Right hindlimb (tissue), 1 donor: Measurements from ENCODE around the gene ASH1L.
"Not testable (repeated sequence)": the region's sequence is repeated elsewhere in the genome, so short reads cannot be mapped to it uniquely, and the experiment has no call there.

ENCODE experiments used
- DNase-seq: peaks from one replicate; pipeline ENCODE4 v3.0.0-alpha.2; 2018

ASH1L gene, protein sequence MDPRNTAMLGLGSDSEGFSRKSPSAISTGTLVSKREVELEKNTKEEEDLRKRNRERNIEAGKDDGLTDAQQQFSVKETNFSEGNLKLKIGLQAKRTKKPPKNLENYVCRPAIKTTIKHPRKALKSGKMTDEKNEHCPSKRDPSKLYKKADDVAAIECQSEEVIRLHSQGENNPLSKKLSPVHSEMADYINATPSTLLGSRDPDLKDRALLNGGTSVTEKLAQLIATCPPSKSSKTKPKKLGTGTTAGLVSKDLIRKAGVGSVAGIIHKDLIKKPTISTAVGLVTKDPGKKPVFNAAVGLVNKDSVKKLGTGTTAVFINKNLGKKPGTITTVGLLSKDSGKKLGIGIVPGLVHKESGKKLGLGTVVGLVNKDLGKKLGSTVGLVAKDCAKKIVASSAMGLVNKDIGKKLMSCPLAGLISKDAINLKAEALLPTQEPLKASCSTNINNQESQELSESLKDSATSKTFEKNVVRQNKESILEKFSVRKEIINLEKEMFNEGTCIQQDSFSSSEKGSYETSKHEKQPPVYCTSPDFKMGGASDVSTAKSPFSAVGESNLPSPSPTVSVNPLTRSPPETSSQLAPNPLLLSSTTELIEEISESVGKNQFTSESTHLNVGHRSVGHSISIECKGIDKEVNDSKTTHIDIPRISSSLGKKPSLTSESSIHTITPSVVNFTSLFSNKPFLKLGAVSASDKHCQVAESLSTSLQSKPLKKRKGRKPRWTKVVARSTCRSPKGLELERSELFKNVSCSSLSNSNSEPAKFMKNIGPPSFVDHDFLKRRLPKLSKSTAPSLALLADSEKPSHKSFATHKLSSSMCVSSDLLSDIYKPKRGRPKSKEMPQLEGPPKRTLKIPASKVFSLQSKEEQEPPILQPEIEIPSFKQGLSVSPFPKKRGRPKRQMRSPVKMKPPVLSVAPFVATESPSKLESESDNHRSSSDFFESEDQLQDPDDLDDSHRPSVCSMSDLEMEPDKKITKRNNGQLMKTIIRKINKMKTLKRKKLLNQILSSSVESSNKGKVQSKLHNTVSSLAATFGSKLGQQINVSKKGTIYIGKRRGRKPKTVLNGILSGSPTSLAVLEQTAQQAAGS (N-terminal part only)

DNA sequence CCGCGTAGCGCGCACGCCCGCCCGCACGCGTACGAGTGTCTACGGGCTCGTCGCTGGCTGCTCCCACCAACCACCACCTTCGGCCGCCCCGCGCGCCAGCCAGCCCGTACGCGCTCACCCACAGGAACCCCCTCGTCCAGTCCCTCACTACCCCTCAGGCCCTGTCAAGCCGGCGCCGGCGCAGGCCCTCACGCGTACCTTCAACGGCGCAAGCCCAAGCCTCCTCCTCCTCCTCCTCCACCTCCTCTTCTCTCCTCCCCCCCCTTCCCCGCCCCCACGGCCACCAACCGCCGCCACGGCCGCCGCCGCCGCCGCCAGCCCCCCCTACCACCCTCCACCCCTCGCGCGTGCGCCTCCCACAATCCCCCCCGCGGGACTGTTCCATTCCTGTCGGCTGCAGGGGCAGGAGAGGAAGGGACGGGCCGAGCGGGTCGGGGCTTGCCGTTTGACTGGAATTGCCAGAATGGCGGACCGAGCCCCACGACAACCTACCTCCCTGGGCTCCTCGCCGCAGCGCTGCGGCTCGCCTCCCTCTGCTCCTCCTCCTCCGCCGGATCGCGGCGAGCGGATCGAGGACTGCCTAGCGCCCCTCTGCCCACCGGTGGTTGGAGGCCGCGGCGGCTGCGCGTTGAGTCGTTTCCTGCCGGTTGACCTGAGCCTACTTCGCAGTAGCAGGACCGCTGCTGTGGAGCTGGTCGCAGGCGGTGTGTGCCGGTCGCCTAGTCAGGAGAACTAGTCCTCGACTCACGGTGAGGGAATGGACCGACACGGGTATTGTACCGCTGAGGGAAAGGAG lies at the start of gene ASH1L:
Gene ASH1L, minus strand, starts transcription at position 223 of the 796 bp plus-strand sequence. CDS start 41,284 bp downstream, outside the sequence.
- DNase-seq, result peak; percentile 97

DNA sequence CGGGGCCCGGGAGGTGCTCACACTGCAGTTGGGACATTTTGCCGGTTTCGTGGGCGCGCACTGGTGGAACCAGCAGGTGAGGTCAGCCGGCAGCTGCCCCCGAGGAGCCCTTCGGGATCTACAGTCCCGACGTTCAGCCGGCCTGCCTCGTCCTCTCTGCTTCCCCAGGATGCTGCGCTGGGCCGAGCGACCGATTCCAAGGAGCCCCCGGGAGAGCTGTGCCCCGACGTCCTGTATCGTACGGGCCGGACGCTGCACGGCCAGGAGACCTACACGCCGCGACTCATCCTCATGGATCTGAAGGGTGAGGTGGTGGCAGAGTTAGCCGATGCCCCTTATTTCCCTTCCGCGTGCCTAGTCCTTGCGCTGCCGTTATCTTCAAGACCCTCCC lies 47.6 kb upstream of the ASH1L start:
- not testable (repeated sequence) for DNase-seq

DNA sequence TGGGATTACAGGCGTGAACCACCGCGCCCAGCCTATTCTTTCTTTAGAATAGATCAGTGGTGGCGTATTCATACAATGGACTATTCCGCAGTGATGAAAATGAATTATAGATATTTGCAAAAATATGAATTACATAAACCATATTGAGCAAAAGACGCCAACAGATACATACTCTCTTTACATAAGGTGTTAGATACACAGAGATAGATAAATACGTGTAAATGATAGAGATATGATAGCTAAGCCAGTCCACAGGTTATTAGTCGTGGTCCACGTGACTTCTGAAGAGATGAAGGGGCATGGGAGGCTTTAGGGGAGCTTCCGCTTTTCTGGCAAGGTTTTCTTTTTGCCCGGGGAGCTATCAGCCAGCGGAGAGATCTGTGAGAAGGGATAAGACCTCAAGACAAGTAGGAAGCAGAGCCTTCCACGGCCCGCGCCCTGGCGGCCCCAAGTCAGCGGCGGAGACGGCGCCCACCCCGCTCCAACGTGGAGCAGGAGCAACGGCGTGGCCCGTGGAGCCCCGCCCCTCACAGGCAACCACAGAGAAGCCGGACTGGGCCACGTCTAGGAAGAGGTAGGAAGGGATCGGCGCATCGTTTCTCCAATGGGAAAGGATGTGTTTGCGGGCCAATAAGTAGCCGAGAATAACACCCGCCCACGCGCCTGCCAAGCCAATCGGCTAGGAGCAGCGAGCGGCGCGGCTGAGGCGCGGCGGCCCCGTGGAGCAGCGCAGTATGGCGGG lies 47.1 kb upstream of the ASH1L start, which contains the start of gene MSTO1:
Gene MSTO1, plus strand, starts transcription at position 704 of the 742 bp plus-strand sequence. Its CDS starts 31 bp downstream, at position 735.
- peak; percentile 98 for DNase-seq

DNA sequence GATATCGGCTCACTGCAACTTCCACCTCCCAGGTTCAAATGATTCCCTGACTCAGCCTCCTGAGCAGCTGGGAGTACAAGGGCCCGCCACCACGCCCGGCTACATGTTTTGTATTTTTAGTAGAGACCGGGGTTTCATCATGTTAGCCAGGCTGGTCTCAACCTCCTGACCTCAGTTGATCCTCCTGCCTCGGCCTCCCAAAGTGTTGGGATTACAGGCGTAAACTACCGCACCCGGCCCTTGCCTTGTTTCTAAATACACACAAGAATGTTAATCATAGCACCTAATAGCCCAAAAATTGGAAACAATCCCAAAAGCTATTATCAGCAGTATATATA lies 46.3 kb upstream of the ASH1L start:
- no peak for DNase-seq

DNA sequence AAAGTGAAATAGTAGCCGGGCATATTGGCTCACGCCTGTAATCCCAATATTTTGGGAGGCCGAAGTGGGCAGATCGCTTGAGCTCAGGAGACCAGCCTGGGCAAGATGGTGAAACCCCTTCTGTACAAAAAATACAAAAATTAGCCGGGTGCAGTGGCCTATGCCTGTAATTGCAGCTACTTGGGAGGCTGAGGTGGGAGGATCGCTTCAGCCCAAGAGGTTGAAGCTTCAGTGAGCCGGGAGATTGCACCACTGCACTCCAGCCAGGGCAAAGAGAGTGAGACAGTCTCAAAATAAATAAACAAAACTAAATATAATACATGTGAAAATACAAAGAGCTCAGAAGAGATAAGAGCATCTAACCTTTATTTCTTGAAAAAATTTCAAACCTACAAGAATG lies 45.1 kb upstream of the ASH1L start:
- DNase-seq, result no peak

DNA sequence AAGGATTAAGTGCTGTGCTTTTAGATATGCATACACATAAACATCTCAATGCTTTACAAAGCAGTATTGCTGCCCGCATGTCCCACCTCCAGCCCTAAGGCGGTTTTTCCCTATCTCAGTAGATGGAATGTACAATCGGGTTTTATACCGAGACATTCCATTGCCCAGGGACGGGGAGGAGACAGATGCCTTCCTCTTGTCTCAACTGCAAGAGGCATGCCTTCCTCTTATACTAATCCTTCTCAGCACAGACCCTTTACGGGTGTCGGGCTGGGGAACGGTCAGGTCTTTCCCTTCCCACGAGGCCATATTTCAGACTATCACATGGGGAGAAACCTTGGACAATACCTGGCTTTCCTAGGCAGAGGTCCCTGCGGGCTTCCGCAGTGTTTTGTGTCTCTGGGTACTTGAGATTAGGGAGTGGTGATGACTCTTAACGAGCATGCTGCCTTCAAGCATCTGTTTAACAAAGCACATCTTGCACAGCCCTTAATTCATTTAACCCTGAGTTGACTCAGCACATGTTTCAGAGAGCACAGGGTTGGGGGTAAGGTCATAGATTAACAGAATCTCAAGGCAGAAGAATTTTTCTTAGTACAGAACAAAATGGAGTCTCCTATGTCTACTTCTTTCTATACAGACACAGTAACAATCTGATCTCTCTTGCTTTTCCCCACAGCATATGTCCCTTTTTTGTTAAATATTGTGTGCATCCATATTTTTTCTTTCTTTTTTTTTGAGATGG lies 37.4 kb upstream of the ASH1L start:
- not testable (repeated sequence) for DNase-seq

DNA sequence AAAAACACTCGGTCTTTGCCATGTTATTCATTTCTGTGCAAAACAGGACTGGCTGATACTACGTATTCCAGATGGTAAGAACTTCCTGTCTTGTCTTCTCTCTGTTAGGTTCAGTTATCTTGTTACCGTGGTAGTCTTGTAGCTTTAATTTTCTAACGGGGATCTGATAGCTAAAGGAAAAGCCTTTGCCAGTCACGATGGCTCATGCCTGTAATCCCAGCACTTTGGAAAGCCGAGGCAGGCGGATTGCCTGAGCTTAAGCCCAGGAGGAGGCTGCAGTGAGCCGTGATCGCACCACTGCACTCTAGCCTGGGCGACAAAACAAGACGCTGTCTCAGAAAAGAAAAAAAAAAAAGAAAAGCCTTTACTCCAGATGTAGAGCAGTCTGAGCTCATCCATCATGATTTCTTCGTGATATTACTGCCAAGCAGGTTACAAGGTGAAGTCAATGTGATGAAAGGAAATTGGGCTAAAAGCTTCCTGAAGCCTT lies 36.3 kb upstream of the ASH1L start:
- DNase-seq, result peak; percentile 25

DNA sequence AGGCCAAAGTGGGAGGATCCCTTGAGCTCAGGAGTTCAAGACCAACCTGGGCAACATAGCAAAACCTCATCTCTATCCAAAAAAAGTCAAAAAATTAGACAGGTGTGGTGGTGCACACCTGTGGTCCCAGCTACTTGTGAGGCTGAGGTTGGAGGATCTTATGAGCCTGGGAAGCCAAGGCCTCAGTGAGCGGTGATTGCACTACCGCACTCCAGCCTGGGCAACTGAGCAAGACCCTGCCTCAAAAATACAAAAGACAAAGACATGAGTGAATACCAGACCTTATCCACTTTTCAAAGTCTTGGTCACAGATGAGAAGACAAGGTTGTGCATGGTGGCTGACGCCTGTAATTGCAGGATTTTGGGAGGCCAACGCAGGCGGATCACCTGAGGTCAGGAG lies 34.3 kb upstream of the ASH1L start:
- DNase-seq, result no peak

DNA sequence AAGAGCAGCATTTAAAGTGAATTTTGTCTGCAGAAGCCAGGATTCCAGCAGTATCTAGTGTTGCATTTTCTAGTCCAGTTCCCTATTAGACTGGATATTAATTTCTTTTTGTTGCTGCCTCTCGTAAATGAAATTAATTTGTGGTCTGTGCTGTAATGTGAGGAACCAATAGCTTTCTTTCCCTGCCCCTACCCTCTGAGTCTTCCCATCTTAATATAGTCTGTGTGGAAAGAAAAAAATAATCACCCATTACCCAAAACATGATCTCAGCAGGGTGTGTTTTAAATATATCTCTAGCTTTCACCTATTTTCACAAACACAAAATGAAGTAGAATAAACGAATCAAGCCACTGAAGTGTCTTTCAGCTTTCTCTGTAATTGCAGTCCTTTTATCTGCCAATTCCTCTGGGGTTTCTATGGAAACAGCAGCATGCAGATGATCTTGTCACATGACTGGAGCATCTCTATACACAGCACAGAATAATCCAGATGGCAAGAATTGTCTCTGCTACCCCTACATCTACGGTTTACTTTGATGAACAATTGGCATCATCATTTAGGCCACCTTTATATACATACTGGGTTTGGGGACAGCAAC lies 33.4 kb upstream of the ASH1L start:
- not testable (repeated sequence) for DNase-seq

DNA sequence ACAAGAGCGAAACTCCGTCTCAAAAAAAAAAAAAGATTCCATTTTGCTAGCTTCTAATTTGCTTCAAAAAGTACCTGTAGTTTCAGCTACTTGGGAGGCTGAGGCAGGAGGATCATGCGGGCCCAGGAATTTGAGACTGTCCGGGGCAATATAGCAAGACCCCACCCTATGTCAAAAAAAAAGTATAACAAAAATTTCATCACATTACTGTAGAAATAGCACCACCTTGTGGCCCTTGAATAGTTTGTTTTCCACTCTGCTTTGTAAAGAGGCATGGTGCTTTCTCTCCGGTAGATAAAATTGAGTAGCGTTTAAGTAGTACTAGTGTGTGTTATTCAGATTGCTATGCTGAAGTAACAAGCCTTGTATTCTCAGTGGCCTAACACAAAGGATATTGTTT lies 29.2 kb upstream of the ASH1L start:
- DNase-seq, result peak; percentile 28

DNA sequence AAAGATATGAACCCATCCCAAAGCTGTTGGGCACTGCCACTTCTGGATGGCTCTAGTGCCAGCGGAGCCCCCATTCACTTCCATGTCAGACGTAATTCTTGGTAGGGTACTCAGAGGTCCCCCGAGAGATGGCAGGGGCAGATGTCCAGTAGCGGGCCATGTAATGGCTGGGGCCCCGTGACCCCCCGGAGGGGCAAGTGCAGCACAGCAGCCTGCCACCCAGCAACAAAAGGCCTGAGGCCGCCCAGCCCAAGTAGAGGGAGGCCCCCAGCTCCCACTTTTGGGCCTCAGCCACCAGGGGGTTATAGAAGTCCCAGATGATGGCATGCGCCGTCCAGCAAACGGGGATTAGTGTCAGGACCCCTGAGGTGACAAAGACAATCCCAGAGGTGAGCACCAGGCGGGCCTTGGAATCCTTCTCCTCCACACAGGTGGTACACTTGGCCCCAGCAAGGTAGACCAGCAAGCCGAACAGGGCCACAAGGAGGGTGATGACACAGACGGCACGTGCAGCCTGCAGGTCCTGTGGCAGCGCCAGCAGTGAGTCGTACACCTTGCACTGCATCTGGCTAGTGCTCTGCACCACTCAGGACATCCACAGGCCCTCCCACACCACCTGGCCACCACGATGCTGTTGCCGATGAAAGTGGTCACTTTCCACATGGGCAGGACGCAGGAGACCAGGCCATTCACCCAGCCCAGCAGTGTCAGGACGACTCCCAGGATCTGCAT lies 28.1 kb upstream of the ASH1L start:
- DNase-seq, result not testable (repeated sequence)

DNA sequence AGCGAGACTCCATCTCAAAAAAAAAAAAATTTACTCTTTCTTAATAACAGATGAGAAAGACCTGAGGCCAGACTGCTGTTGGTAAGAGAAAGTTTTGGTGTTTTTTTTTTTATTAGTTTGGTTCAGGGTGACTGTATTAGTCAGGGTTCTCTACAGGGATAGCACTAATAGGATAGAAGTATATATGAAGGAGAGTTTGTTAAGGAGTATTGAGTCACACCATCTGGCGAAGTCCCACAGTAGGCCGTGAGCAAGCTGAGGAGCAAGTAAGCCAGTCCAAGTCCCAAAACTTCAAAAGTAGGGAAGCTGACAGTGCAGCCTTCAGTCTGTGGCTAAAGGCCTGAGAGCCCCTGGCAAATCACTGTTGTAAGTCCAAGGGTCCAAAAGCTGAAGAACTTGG lies 26.7 kb upstream of the ASH1L start:
- DNase-seq, result not testable (repeated sequence)

DNA sequence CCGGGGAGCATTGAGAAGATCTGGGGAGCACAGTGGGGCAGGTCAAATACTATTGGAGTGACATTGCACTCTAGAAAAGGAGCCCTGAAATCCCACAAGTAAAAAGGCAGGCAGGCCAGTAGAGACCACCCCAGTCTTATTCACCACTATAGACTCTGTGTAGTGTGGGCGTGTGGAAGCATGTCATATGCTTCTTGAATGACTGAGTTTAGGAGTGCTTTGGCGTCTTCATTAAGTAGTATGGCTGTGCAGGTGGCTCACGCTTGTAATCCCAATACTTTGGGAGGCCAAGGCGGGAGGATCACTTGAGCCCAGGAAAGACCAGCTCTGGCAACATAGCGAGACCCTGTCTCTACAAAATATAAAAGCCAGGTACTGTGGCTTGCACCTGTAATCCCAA lies 21.2 kb upstream of the ASH1L start:
- not testable (repeated sequence) for DNase-seq

DNA sequence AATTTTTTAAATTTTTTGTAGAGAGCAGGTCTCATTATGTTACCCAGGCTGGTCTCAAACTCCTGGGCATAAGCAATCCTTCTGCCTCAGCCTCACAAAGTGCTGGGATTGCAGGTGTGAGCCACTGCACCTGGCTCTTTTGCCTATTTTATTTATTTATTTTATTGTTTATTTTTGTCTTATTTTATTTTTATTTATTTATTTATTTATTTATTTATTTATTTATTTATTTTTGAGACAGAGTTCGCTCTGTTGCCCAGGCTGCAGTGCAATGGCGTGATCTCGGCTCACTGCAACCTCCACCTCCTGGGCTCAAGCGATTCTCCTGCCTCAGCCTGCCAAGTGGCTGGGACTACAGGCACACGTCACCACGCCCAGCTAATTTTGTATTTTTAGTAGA lies 13.0 kb upstream of the ASH1L start:
- not testable (repeated sequence) for DNase-seq

DNA sequence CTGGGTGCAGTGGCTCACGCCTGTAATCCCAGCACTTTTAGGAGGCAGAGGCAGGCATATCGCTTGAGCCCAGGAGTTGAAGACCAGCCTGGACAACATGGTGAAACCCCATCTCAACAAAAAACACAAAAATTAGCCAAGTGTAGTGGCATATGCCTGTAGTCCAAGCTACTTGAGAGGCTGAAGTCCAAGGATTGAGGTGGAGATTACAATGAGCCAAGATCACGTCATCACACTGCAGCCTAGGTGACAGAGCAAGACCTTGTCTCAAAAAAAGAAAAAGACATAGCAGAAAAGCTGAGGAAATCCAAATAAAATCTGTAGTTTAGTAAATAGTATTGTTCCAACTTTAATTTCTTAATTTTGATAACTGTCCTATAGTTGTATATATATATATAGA lies 11.5 kb upstream of the ASH1L start:
- DNase-seq, result no peak

DNA sequence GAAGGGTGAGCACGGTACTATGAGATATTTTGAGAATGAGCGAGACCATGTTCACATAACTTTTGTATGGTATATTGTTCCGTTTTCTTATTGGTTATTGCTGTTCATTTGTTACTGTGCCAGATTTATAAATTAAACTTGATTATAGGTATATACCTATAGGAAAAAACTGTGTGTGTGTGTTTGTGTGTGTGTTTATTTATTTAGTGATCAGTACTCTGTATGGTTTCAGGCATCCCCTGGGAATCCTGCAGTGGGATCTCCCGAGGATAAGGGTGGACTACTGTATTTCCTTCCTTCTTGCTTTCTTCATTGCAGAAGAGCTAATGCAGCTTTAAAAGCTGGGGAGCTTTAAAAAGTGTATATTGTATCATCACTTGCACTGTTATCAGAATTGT lies 8.0 kb upstream of the ASH1L start:
- no peak for DNase-seq

DNA sequence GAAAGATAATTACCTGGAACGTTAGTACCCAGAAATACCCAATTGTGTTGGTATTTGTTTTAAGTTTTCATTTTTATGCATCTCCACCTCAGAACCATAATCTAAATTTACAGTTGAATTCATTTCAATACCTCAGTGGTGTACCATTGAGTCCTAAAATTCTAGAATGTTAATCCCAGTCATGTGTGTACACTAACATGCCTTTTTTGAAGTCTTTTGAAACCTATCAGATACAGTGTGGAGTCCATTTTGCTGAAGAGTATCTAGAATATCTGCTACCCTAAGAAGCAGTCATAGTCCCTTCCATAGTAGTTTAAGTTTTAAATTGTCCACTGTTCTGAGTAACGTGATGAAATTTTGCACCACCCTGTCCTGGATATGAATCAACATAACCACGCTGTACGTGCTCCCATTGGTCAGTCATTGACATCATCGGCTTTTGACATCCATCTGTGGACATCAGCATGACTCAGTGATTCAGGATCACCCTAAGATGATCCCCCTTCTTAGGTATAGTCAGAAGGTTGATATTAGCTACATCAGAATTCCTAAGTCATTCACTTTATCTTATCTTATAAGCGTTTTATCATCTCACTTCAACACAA lies 7.5 kb upstream of the ASH1L start:
- no peak for DNase-seq

DNA sequence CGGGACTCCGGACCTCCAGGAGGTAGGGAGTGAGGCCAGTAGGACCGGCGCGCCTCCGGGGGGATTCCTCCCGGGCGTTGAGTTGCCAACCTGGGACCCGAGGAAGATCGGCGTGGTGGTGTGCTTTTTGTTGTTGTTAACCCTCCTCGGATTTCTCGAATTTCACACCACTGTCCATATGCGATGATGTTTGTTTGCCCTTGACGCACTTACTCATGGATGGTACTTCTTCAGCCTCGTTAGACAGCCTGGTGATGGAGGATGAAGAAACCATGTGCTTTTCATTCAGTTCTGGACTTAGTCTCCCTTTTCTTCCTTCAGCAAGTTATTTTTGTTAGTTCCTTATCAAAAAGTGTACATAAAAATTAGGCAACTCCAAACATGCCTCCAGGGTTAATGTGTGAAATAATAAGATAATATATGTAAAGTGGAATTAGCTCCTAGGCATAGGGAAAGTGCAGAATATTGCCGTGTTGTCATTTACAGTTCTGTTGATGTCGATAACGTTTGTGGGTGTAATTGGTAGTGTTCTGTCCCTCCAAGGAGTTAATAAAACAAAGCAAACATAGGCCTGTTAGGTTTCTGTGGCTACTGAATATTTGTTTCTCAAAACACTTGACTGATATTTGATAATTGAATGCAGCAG lies 897 bp upstream of the ASH1L start:
- not testable (repeated sequence) for DNase-seq
